Central memory CD8-positive, alpha-beta T cell (primary cell): ENCODE data around the gene CTIF.

Source experiments
- ATAC-seq: fragments of 150-1000 bp; cut with Tn5 transposase; replicated peaks from 2 replicates; pipeline ENCODE4 v1.10.0; 2022; ENCODE audit warnings: mild to moderate bottlenecking, moderate FRiP score, moderate number of reproducible peaks; ENCODE audit not compliant: poor library complexity, severe bottlenecking; ENCODE audit errors: extremely low read depth
- DNase-seq, 2 donors: peaks; one replicate each; pipeline ENCODE4 v3.0.0; 2021; ENCODE audit warnings: low spot score in 2 of 2
- H3K27ac Mint-ChIP-seq: one replicate; pipeline ENCODE4 v1.8.0; 2022; ENCODE audit warnings: low read depth, mild to moderate bottlenecking, moderate library complexity, mixed read lengths
- H3K27me3 Mint-ChIP-seq: one replicate; pipeline ENCODE4 v1.8.0; 2022; ENCODE audit warnings: mixed read lengths
- H3K36me3 Mint-ChIP-seq: one replicate; pipeline ENCODE4 v1.8.0; 2022; ENCODE audit warnings: mild to moderate bottlenecking, moderate library complexity, mixed read lengths; ENCODE audit not compliant: insufficient read depth
- H3K4me1 Mint-ChIP-seq: one replicate; pipeline ENCODE4 v1.8.0; 2022; ENCODE audit warnings: mixed read lengths
- H3K4me3 Mint-ChIP-seq: one replicate; pipeline ENCODE4 v1.8.0; 2022; ENCODE audit warnings: mild to moderate bottlenecking, moderate library complexity, mixed read lengths
- H3K9me3 Mint-ChIP-seq: one replicate; pipeline ENCODE4 v1.8.0; 2022; ENCODE audit warnings: mixed read lengths

Gene CTIF

DNA sequence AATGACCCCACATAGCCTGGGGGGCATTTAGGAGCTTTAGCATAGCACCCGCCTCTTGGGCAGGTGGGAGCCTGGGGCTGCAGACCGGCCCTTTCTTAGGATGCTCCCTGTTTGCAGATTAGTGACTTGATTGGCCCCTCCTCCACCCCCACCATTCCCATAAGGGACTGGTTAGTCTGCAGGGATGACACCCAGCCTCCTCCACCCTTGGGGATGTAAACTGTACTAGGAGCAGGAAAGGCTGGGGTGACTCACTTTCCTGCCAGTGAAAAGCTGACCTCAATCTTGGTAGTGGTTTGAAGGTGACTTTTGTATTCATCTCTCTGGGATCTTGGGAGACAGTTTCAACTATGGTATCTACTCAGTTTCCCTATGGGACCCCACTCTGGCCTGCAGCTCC, 24.2 kb downstream of the CTIF start:
- ATAC-seq = no peak
- Mint-ChIP-seq H3K4me3 (no peak overlapping the region), H3K27me3 (peaks cover 22% of the 10 kb centered on the region), H3K9me3 (no peaks in the 10 kb centered on the region), H3K4me1 (no peaks in the 10 kb centered on the region), H3K36me3 (no peaks in the 10 kb centered on the region), H3K27ac (no peak overlapping the region)
- no peak for DNase-seq

DNA sequence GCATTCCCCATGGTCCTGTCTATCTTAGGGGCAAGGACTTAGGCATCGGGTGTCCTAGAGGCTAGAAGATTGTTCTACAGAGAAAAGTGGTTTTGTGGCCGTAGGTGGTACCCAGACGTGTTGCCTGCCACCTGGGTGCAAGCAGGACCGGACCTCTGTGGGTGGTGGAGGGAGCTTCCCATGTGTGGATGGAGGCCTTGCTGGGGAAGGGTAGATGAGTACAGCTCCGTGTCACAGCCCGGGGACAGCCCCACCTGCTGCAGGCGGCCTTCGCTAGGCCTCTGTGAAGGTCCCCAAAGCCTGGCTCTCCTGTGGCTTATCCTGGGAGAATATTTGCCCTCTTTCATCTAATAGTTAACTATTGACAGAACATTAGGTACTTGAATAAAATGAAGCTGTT, 25.3 kb downstream of the CTIF start:
- no peaks in the 10 kb centered on the region for H3K9me3 Mint-ChIP-seq
- H3K36me3 Mint-ChIP-seq = no peaks in the 10 kb centered on the region
- H3K4me3 Mint-ChIP-seq = no peak overlapping the region
- no peak overlapping the region for H3K27ac Mint-ChIP-seq
- peaks cover 27% of the 10 kb centered on the region for H3K27me3 Mint-ChIP-seq
- no peak for ATAC-seq
- H3K4me1 Mint-ChIP-seq = no peaks in the 10 kb centered on the region
- no peak for DNase-seq

DNA sequence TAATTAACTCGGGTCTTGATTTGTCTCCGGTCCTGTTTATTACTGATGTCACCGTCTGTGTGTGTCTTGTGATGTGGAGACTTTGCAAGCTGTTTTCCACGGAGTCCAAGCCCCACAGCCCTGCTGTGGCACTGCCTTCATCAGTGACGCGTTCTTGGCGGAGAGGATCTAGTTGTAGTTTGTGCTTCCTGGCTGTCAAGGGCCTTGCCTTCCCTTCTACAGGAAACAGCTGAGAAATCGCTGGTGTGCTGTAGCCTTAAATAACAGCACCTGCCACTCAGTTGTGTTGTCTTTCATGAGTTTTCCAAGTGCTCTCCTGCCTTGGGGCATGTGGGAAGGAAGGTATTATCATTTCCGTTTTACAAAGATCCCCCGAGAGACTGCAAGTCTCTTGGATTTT, 26.3 kb downstream of the CTIF start:
- DNase-seq (no peak), ATAC-seq (no peak)
- H3K27me3 Mint-ChIP-seq = peaks cover 27% of the 10 kb centered on the region
- no peaks in the 10 kb centered on the region for H3K36me3 Mint-ChIP-seq
- no peak overlapping the region for H3K27ac Mint-ChIP-seq
- H3K4me3 Mint-ChIP-seq = no peak overlapping the region
- H3K9me3 Mint-ChIP-seq = no peaks in the 10 kb centered on the region
- H3K4me1 Mint-ChIP-seq = no peaks in the 10 kb centered on the region

DNA sequence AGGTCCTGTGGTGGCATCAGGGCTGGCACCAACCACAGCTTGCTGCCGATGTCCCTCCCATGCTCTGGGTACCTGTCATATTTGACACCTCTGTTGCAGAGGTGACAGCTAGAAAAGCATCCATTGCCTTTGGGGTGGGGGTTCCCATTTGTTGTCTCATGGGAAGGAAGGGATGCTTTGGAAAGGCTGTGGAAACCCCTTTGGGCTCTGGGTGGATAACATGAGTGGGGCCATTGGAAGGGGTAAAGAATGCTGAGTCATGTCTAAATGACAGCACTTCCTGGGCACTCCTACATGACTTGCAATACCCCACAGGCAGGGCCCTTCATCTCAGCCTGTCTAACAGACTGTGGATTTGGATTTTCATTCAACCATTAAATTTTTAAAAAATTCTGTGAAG, 27.8 kb downstream of the CTIF start:
- Mint-ChIP-seq H3K4me1 (no peaks in the 10 kb centered on the region), H3K27me3 (peaks cover 29% of the 10 kb centered on the region), H3K36me3 (no peaks in the 10 kb centered on the region), H3K4me3 (no peak overlapping the region), H3K9me3 (no peaks in the 10 kb centered on the region), H3K27ac (no peak overlapping the region)
- no peak for ATAC-seq
- no peak for DNase-seq

DNA sequence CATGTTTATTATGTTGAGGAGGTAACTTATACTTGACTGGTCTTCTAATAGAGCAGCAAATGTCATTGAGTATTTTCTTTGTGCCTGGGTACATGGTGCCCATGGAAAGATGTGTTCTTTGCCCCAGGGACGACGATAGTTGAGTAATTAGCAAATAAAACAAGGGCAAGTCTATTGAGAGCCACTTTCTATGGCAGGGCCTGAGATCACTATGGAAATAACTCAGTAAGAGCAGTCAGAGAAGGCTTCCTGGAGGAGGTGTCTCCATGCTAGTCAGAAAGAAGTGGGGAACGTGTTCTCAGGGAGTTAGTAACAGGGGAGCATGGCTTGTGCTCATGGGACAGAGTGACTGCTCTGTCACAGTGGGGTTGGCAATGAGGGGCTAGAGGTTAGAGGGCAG, 28.6 kb downstream of the CTIF start:
- H3K4me1 Mint-ChIP-seq = no peaks in the 10 kb centered on the region
- H3K36me3 Mint-ChIP-seq = no peaks in the 10 kb centered on the region
- ATAC-seq (no peak), DNase-seq (no peak)
- H3K27me3 Mint-ChIP-seq = peaks cover 37% of the 10 kb centered on the region
- H3K27ac Mint-ChIP-seq = no peak overlapping the region
- H3K4me3 Mint-ChIP-seq = no peak overlapping the region
- H3K9me3 Mint-ChIP-seq = no peaks in the 10 kb centered on the region

DNA sequence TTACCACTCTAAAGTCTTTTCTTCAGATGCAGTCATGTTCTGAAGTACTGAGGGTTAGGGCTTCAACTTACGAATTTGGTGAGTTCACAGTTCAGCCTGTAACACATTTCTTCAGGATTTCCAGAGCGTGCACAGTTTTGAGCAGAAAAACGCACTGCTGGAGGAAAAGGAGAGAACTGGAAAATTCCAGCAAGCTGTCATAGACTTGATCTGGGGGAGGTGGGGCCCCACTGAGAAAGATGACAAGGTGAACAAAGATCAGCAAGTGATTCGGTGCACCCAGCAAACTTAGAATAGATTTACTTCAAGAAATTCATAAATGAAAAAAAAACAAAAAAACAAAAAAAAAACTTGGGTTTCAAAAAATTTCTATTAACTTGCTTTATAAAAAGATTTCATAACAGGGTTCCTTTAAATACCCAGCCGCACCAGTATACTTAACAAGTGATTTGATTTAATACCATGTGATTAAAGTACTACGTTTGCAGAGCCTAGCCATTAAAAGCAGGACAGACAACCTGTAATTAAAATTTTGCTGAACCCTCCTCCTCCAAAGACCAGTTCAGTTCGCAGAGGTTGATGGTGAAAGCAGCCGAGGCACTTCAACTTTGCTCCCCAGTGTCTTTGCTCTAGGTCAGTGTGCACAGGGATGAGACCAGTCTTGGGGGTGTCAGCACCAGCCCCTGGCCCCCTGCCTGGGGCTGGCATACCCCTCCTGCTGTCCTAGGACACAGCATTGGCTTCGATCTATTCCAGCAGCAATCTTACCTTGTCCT, 30.5 kb downstream of the CTIF start:
- Mint-ChIP-seq H3K27ac (no peak overlapping the region), H3K27me3 (peaks cover 45% of the 10 kb centered on the region), H3K4me3 (no peak overlapping the region)

DNA sequence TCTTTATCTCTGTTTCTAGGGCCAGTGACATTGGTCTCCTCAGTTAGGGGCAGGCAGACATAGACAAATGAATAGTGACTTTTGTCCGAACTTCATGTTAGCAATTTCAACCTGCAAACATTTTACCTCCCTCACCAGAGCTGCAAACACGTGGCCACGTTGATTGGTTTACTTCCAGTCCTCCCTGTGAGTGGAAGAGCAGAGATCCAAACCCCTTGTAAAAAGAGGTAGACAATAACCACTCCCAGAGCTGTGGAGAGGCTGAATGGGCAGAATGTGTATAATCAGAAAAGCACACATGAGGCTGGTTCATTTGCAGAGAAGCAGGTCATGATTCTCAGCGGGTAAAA, 31.1 kb downstream of the CTIF start:
- H3K27ac Mint-ChIP-seq = no peak overlapping the region
- H3K27me3 Mint-ChIP-seq = peaks cover 47% of the 10 kb centered on the region
- H3K4me1 Mint-ChIP-seq = no peaks in the 10 kb centered on the region
- no peaks in the 10 kb centered on the region for H3K9me3 Mint-ChIP-seq
- DNase-seq (no peak), ATAC-seq (no peak)
- H3K36me3 Mint-ChIP-seq = no peaks in the 10 kb centered on the region
- H3K4me3 Mint-ChIP-seq = no peak overlapping the region

More for the DNA sequence above, 30.5 kb downstream of the CTIF start:
- H3K9me3 Mint-ChIP-seq = no peaks in the 10 kb centered on the region
- no peaks in the 10 kb centered on the region for H3K4me1 Mint-ChIP-seq
- no peak for ATAC-seq
- H3K36me3 Mint-ChIP-seq = no peaks in the 10 kb centered on the region
- DNase-seq = no peak

DNA sequence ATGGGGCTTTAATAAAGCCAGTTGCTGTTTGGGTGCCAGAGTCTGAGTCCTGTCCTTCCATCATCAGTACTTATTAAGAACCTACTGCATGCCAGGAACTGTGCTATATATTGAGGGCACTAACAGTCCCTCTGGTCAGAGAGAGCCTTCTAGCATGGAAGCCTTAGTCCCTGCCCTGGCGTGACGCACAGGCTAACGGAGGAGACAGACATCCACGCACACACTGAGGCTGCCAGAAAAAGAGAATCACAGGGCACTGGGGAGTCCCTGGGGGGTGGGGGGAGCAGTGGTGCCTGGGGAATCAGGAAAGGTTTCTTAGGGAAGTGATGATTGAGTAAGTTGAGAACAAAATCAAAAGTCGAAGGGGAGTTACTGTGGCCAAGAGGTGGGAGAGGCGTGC, 31.5 kb downstream of the CTIF start:
- no peak overlapping the region for H3K4me3 Mint-ChIP-seq
- H3K4me1 Mint-ChIP-seq = no peaks in the 10 kb centered on the region
- H3K27me3 Mint-ChIP-seq = peaks cover 47% of the 10 kb centered on the region
- no peak for DNase-seq
- H3K36me3 Mint-ChIP-seq = no peaks in the 10 kb centered on the region
- no peaks in the 10 kb centered on the region for H3K9me3 Mint-ChIP-seq
- no peak for ATAC-seq
- no peak overlapping the region for H3K27ac Mint-ChIP-seq

DNA sequence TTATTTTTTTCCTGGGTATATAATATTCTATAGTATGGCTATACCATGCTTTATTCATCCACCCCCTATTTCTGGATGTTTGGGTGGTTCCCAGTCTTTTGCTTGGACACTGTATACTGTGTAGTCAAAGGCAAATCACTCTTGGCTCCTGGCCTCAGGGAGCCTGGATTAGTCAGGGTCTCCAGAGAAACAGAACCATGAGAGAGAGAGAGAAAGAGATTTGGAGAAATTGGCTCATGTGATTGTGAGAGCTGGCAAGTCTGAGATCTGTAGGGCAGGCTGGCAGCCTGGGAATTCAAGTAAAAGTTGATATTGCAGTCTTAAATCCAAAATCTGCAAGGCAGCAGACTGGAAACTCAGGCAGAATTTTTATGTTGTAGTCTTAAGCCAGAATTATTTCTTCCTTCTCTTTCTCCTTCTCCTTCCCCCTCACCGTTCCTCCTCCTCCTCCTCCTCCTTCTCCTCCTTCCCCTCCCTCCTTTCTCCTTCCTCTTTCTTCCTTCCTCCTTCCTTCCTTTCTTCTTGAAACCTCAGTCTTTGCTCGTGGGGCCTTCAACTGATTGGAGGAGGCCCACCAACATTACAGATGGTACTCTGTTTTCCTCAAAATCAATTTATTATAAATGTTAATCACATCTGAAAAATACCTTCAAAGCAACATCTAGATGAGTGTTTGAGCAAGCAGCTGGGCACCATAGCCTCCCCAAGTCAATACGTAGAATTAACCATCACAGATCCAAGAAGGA, 33.0 kb downstream of the CTIF start:
- no peak for DNase-seq
- ATAC-seq = no peak
- Mint-ChIP-seq H3K27ac (no peak overlapping the region), H3K36me3 (no peaks in the 10 kb centered on the region), H3K27me3 (peaks cover 47% of the 10 kb centered on the region), H3K4me1 (no peaks in the 10 kb centered on the region), H3K9me3 (no peaks in the 10 kb centered on the region), H3K4me3 (no peak overlapping the region)

DNA sequence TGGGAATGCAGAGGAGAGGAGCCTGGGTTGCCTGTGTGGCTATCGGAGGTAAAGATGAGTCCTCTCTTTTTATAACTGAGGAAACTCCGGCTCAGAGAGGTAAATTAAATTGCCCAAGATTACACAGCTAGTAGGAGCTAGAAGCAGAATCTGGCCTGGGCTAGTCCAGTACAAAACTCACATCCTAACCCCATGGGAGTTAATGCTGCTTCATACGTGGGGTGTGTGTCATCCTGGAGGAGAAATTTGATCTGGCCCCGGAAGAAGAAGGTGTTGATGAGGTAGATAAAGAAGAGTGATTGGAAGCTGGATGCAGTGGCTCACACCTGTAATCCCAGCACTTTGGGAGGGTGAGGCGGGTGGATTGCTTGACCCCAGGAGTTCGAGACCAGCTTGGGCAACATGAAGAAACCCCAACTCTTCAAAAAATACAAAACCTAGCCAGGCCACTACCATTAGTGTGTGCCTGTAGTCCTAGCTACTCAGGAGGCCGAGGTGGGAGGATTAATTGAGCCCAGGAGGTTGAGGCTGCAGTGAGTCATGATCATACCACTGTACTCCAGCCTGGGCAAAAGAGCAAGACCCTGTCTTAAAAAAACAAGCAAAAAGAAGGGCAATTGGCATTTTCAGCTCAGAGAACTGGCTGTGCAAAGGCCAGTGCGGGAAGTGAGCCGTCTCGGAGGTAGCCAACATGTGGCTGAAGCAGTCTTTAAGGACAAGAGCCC, 33.7 kb downstream of the CTIF start:
- Mint-ChIP-seq H3K4me3 (no peak overlapping the region), H3K27ac (no peak overlapping the region), H3K36me3 (no peaks in the 10 kb centered on the region), H3K9me3 (no peaks in the 10 kb centered on the region), H3K4me1 (no peaks in the 10 kb centered on the region), H3K27me3 (peaks cover 40% of the 10 kb centered on the region)
- no peak for ATAC-seq
- no peak for DNase-seq

DNA sequence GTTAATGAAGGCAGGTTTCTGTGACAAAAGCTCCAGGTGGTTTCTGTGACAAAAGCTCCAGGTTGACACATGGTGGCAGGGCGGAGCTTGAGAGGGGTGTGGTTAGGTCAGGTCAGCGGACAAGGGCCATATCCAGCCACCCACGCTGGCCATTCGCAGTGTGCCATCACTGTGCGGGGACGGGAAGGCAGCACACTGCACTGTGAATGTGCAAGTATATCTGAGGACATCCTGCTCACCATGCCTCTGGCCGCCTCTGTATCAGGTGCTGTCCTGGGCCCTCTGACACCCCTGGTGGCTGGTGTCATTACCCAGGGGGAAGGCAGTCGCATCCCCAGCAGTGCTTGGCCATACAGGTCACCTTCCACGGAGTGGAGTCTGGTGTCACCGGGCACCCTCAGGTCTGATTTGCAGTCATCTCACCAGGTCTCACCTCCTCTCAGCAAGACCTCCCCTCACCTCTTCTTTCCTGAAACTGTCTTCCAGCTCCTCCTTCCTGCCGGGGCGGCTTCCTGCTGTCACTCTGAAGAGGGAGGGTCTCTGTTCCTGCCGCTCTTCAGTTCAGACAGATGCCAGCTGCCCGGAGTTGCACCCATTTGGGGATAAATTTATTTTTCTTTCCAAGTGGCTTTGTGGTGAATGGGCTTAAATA, 34.9 kb downstream of the CTIF start:
- peaks cover 32% of the 10 kb centered on the region for H3K27me3 Mint-ChIP-seq
- H3K36me3 Mint-ChIP-seq = no peaks in the 10 kb centered on the region
- DNase-seq (no peak), ATAC-seq (no peak)
- no peak overlapping the region for H3K4me3 Mint-ChIP-seq
- no peaks in the 10 kb centered on the region for H3K4me1 Mint-ChIP-seq
- H3K27ac Mint-ChIP-seq = no peak overlapping the region
- H3K9me3 Mint-ChIP-seq = peaks cover 6% of the 10 kb centered on the region

DNA sequence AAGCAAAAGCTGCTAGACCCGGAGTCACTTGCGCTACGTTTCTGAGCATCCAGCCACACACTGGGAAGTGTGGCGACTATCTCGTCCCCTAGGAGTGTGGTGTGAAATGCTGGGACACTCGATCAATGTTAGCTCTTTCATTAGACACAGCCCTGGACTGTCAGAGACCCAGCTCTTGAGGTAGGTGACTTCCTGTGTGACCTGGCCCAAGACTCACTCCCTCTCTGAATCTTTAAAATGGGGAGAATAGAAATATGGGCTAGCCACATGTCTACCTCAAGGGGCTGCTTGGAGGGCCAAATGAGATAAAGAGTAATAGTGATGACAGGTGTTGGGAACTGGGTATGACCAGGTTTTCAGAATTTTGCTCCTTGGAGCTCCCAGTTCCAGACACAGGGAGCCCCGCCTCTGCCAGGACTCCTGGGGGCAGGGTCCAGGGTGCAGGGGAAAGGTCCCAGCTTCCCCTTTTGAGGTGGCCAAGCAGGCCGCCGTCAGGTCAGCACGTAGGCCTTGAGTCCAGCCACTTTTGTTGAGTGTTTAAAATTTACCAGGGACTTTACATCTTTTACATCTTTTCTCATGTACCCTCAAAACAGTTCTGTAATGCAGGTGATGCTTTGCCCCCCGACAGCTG, 36.0 kb downstream of the CTIF start:
- Mint-ChIP-seq H3K4me1 (no peaks in the 10 kb centered on the region), H3K27ac (no peak overlapping the region), H3K27me3 (peaks cover 32% of the 10 kb centered on the region), H3K36me3 (no peaks in the 10 kb centered on the region), H3K9me3 (peaks cover 6% of the 10 kb centered on the region), H3K4me3 (no peak overlapping the region)
- DNase-seq (no peak), ATAC-seq (no peak)
